ENCODE results near the gene MSI2. TPM values are rescaled to one million over a fixed set of nuclear protein-coding genes. Genes with fewer than 3 reads are reported as not detected.

The MSI2 gene
- total and polyA plus RNA-seq, 2 experiments from 2014 or later = 18.9 to 41.8 TPM

- TF ChIP-seq ZNF462 (CRISPR knock-in tag; IDR thresholded peaks at IDR 0.05) = no peak
Observed at GRCh38 chr17:57357830-57358430, 101.6 kb downstream of the MSI2 start (continued).

GRCh38 chr17:57360266-57360665 lies 103.9 kb downstream of the MSI2 start:
- H4K20me1 ChIP-seq (replicated peaks; ENCODE audit: insufficient read depth) = no peaks in the 10 kb centered on the region; the same call in 1 of the 2 replicates
- no peak for ATAC-seq
- no peaks in the 10 kb centered on the region for H3K27me3 ChIP-seq (ENCODE audit: insufficient read depth)
- no peaks in the 10 kb centered on the region for H3K9me2 ChIP-seq (ENCODE audit: insufficient read depth)
- no peaks in the 10 kb centered on the region for H3F3A ChIP-seq (replicated peaks; ENCODE audit: low read depth)
- Mint-ChIP-seq H3K4me3 (no peak overlapping the region), H3K9me3 (no peaks in the 10 kb centered on the region), H3K27ac (no peak overlapping the region), H3K4me1 (peaks cover 43% of the 10 kb centered on the region), H3K27me3 (ENCODE audit: insufficient read depth, low read depth, poor library complexity) (peaks cover 2% of the 10 kb centered on the region), H3K36me3 (ENCODE audit: low read depth) (no peaks in the 10 kb centered on the region)
- H3K4me1 ChIP-seq (ENCODE audit: insufficient read depth) = peaks cover 38% of the 10 kb centered on the region
- DNase-seq (ENCODE audit: low spot score) = no peak
- H3K4me3 ChIP-seq = no peak overlapping the region
- no peak overlapping the region for H3K4me2 ChIP-seq
- H3K79me2 ChIP-seq (replicated peaks; ENCODE audit: insufficient read depth) = peaks cover 40% of the 10 kb centered on the region
- H3K36me3 ChIP-seq (ENCODE audit: insufficient read depth) = no peaks in the 10 kb centered on the region
- H3K27ac ChIP-seq (ENCODE audit: low read depth) = no peak overlapping the region
- H2AFZ ChIP-seq = no peak overlapping the region
- TF ChIP-seq NANOG (IDR thresholded peaks at IDR 0.05; ENCODE audit: borderline replicate concordance) (no peak), REST (IDR thresholded peaks at IDR 0.05; ENCODE audit: unreplicated experiment) (no peak), EZH2 (IDR thresholded peaks at IDR 0.05; ENCODE audit: low read depth, unreplicated experiment) (no peak), POLR2AphosphoS5 (IDR thresholded peaks at IDR 0.05; ENCODE audit: low read depth) (no peak), ETS1 (IDR thresholded peaks at IDR 0.05) (no peak), ZNF114 (CRISPR knock-in tag; IDR thresholded peaks at IDR 0.05) (no peak), ZNF331 (CRISPR knock-in tag; IDR thresholded peaks at IDR 0.05; ENCODE audit: low read depth) (no peak), CTCF (conservative IDR thresholded peaks at IDR 0.05; ENCODE audit: low read depth in 2 of 2) (no peak)

Data from GM23338 (cell line).